ENCODE measurements around the gene KDM5B.
A peak's percentile ranks its signal among the peaks of the same experiment; 100 is the strongest.

Gene KDM5B

GRCh38 chr1:202710070-202711045 lies 97.9 kb downstream of the KDM5B start, which contains the start of gene SYT2:
TSS of gene SYT2 (minus strand) at chr1:202710454. CDS start at chr1:202605772, 104,682 bp downstream.
- DNase-seq: no peak

GRCh38 chr1:202709276-202710041 lies 98.8 kb downstream of the KDM5B start:
- DNase-seq: no peak

- no peak for DNase-seq
Measured at GRCh38 chr1:202708456-202709275, 99.6 kb downstream of the KDM5B start.

GRCh38 chr1:202706851-202707250 lies 101.4 kb downstream of the KDM5B start:
- DNase-seq: no peak

GRCh38 chr1:202704601-202705000 lies 103.6 kb downstream of the KDM5B start:
- DNase-seq: no peak

- no peak for DNase-seq
Measured at GRCh38 chr1:202703191-202703590, 105.0 kb downstream of the KDM5B start.

GRCh38 chr1:202702088-202702487 lies 106.1 kb downstream of the KDM5B start:
- DNase-seq: no peak

GRCh38 chr1:202701200-202701599 lies 107.0 kb downstream of the KDM5B start:
- no peak for DNase-seq

- no peak for DNase-seq
Measured at GRCh38 chr1:202700061-202700460, 108.2 kb downstream of the KDM5B start.

GRCh38 chr1:202698276-202698675 lies 109.9 kb downstream of the KDM5B start:
- no peak for DNase-seq

- no peak for DNase-seq
Measured at GRCh38 chr1:202697038-202697437, 111.2 kb downstream of the KDM5B start.

- no peak for DNase-seq
Measured at GRCh38 chr1:202694314-202694713, 113.9 kb downstream of the KDM5B start.

GRCh38 chr1:202692959-202693555 lies 115.2 kb downstream of the KDM5B start:
- DNase-seq: peak; percentile 34

GRCh38 chr1:202691816-202692215 lies 116.4 kb downstream of the KDM5B start:
- DNase-seq: no peak

GRCh38 chr1:202689493-202690342 lies 118.5 kb downstream of the KDM5B start:
- DNase-seq: no peak

GRCh38 chr1:202689082-202689481 lies 119.1 kb downstream of the KDM5B start:
- no peak for DNase-seq

GRCh38 chr1:202688401-202688800 lies 119.8 kb downstream of the KDM5B start:
- DNase-seq: no peak

GRCh38 chr1:202687798-202688197 lies 120.4 kb downstream of the KDM5B start:
- DNase-seq: no peak

GRCh38 chr1:202687370-202687769 lies 120.9 kb downstream of the KDM5B start:
- DNase-seq: no peak

GRCh38 chr1:202685641-202686040 lies 122.6 kb downstream of the KDM5B start:
- DNase-seq: no peak

GRCh38 chr1:202684716-202685115 lies 123.5 kb downstream of the KDM5B start:
- no peak for DNase-seq

Data from stimulated activated naive CD4-positive, alpha-beta T cell treated with Interleukin-2 at 50 U/mL for 16 hours (primary cell).